Measurements from ENCODE around the gene TMEM225B.
"Not testable (repeated sequence)": the region's sequence is repeated elsewhere in the genome, so short reads cannot be mapped to it uniquely, and the experiment has no call there.

TMEM225B gene

DNA sequence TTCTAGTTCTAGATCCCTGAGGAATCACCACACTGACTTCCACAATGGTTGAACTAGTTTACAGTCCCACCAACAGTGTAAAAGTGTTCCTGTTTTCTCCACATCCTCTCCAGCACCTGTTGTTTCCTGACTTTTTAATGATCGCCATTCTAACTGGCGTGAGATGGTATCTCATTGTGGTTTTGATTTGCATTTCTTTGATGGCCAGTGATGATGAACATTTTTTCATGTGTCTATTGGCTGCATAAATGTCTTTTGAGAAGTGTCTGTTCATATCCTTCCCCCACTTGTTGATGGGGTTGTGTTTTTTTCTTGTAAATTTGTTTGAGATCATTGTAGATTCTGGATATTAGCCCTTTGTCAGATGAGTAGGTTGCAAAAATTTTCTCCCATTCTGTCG, 56.6 kb downstream of the TMEM225B start:
- DNase-seq, ATAC-seq: not testable (repeated sequence)

GRCh38 chr7:99657879-99658278, 59.8 kb downstream of the TMEM225B start:
- ATAC-seq = not testable (repeated sequence)

More at GRCh38 chr7:99657879-99658278, 59.8 kb downstream of the TMEM225B start:
- DNase-seq = not testable (repeated sequence)
